Limb (tissue), 2 donors: Measurements from ENCODE around the gene OR2V1.
"Not testable (repeated sequence)": the region's sequence is repeated elsewhere in the genome, so short reads cannot be mapped to it uniquely, and the experiment has no call there.

Experiments used
- DNase-seq, 2 donors: peaks; one replicate each; pipeline ENCODE4 v3.0.0-alpha.2; 2016; ENCODE audit errors: extremely low spot score in 2 of 2

Gene OR2V1

DNA sequence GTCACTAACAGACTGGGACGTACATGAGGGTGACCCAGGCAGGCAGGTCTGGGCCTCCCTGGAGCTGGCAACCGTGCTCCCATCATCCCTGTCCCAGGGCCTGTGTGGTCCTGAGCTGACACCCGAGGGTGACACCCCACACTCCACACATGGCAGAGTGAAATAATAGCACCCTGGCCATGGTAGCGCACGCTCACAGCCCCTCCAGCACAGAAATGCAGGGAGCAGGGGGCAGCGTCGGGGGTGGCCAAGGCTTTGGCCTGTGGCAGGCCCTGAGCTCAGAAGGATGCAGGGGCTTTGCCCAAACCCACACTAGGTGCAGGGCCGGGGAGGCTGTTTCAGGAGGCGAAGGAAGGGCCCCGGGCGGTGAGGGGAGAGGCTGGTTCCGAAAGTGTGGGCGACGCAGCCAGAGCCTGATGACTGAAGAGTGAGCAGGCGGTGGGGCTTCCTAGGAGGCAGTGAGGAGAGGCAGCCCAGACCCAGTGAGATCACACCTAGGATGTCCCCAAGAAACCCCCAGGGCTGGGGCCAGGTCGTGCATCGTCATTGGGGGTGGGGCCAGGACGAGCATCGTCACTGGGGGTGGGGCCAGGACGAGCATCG lies 29.3 kb upstream of the OR2V1 start:
- peak in 1 of 2 donors; percentile 65 for DNase-seq

DNA sequence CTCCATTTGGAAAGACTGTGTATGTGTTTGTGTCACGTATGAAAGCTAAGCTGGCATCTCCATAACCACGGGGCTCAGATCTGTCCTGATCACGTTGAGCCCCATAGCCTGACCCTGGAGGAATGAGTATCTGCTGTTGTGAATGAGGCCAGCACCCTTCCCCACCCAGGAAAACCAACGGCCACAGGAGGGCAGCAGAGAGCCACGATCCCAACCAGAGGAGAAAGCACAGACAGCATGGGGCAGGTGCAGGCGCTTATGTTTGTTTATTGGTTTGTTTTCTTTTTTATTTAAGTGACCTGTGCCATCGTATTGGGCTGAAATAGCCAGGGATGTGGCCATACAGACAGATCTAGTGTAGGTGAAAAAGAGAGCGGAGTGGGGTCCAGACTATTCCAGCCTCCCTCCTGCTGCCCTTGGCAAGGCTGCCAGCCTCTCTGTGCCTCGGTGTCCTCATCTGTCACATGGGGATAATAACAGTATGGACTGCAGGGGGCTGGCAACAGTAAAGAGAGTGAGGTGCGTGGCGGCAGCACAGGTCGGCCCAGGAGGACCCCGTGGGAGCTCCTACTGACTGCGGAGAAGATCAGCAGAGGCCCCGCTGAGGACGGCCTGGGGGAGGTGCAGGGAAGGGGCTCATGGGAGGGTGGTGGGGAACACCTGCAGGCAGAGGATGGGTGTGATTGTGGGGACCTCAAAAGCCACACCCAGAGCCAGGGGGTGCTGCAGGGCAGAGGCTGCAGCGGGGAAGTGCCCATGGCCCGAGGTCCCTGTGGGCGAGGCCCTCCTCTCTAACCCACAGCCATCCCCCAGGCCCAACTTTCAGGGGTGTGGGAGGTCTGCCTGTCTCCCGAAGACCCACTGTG lies 28.6 kb upstream of the OR2V1 start:
- peak; percentile 67 to 92 for DNase-seq

DNA sequence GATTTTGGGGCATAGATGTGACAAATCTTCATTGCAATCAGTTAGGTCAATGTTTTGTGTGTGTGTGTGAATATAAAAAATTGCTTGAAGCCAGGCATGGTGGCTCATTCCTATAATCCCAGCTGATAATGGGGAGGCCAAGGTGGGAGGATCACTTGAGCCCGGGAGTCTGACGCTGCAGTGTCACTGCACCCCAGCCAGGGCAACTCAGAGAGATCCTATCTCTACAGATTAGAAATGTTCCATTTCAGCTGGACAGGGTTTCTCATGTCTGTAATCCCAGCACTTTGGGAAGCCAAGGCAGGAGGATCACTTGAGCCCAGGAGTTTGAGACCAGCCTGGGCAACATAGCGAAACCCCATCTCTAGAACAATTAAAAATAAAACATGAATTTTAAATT lies 27.9 kb upstream of the OR2V1 start:
- DNase-seq = no peak

DNA sequence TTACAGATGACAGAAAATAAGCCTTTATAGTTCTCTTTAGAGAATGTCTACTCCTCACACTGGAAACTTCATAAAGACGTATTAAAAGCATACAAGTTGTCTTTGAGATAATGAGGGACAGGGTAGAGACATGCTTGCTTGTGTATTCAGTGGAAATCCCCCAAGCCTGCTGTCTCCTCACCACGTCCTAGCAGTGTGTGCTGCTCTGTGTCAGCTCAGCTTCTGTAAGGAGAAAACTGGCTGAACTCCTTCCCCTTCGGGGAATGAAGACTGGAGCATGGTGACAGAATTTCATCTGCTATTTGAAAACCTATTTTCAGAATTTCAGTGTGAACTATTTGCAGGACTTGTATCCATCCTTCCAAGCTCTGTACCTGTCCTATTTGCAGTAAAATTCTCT lies 25.8 kb upstream of the OR2V1 start:
- DNase-seq = no peak

DNA sequence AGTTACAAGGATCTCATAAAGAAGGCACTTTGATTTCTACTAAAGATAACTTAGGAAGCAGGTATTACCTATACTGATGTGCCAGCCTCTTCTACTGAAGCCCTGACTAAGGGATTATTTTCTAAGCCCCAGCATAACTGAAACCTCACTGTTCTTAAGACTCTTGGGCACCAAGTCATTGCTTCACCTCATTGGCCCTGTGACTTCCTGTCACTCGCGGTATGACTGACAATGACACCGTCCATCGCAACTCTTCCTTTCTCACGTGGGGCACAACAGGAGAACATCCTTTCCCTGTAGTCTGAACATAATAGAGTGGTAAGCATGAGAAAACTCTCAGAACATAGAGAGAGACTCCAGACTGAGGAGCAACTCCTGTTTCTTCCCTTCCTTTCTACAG lies 22.8 kb upstream of the OR2V1 start:
- no peak for DNase-seq

DNA sequence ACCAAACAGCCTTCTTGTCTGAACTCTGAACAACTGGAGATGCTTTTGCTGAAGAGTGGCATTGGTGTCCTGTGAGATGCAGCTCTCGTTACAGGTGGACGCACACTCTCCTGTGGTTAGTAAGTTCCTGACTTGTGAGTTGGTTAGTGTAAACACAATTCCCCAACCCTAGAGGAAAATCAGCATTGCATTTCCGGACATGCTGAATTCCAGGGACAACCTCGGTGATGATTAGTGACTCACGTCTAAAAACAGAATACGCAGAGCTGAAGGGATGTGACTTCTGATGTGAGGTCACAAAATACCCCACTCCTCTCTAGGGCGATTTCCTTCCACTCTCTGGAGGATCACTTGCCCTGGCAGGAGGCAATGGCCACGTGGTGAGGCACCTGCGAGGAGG lies 21.4 kb upstream of the OR2V1 start:
- no peak for DNase-seq

DNA sequence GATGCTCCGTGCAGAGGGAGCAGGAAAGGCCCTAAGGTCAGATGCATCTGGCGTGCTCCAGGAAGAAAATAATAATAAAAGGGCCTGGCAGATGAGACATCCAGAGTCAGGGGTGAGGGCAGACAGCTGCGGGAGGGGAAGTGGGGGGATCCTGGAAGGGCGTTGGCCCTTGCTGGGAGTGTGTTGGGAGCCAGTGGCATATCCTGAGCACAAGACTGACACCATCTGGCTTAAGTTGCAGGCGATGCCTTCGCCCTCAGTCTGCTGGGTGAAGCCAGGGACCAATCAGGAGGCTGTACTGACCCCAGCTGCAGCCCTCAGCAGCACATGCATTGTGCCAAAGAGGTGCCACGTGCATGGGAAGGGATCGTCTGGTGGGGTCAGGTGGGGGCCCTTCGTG lies 20.2 kb upstream of the OR2V1 start:
- DNase-seq = no peak

DNA sequence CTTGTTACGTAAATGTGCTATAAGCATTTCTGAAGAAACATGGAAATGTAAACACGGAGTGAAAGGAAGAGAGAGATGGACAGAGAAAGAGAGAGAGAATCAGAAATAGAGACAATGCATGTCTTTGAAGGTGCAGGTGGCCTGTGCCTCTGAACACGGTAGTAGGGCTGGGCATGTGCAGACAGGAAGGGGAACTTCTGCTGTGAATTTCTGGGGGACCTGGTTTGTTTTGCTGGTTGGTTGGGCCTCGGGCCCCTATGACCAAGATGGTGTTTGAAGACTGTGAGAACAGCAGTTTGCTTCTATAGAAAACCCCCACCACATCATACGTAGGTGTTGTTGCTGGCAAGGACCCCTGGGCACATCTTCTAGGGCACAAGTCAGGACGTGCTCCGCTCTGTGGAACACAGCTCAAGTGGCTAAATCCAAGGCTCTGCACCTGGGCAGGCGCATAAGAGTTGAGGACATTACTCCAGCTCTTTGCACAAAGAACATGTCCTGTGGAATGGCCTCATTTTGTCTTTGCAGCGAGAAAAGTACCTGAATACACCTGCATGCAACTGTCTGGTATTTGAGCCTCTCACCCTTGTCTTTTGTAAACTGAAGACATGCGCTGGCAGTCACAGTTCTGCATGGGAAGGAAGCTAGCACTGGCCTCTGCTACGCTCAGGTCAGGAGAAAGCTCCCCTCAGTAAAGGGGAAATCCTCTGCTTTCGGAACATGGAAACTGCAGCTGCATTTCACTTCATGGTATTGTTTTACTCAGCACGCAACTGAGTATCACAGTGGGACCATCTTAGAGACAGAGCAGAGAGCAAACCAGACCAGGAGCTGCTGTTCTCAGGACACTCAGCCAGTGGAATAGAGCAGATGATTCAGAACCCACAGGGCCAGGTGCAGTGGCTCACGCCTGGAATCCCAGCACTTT lies 19.1 kb upstream of the OR2V1 start:
- no peak for DNase-seq

DNA sequence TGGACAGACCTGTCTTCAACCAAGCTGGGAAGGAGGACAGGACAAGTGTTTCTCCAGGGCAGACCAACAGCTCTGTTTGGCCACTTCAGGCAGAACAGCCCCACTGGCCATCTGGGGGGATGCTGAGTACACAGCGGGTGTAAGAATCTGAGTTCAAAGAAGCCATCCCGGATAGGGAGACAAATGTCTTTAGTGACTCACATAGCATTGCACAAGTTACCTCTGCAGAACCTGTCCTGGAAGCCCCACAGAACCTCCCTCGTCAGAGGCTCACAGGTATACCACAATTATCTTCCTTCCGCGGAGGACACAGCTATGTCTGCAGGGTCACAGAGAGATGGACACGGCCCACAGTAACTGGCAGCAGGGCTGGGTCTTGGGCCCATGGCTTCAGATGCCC lies 18.4 kb upstream of the OR2V1 start:
- no peak for DNase-seq

DNA sequence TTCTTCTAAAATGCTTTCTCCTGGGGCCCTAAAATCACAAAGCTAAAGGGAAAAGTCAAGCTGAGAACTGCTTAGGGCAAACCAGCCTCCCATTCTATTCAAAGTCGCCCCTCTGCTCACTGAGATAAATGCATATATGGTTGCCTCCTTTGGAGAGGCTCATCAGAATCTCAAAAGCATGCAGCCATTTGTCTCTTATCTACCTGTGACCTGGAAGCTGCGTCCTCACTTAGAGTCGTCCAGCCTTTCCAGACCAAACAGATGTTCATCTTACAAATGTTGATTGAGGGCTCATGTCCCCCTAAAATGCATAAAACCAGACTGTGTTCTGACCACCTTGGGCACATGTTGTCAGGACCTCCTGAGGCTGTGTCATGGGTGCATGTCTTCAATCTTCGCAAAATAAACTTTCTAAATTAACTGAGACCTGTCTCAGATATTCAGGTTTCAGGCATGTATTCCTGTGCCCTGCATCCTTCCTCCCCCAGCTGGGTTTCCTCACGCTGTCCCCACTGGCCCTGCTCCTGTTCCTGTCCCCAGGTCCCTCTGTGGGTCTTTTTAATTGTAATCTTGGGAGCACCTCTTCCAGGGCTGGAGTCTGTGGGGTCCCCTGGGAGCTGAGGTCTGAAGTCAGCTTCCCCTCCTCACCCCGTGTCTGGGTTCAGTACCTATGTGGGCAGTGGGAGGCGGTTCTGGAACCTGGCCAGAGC lies 16.1 kb upstream of the OR2V1 start, which contains the start of gene OR2V2:
TSS of gene OR2V2 (plus strand) at position 660 of the 710 bp plus-strand sequence. CDS start 7,357 bp downstream, outside the sequence.
- not testable (repeated sequence) for DNase-seq

DNA sequence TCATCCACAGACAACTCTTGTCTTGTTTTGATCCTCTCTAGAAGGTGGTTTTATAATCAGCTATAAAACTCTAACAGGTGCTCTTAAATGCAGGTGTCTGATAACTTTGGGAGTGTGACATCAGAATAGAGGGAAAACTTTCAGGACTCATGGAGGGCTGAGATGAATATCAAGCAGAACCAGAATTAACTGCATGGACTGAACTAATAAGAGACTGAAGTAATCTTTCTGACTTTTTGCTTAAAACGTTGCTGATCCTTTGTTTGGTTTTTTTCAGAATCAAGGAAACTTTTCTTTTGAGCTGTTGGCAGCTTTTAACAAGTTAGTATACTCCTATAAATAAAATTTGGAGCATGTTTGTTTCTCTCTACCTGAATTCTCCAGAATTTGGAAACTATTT lies 14.2 kb upstream of the OR2V1 start:
- DNase-seq = no peak

DNA sequence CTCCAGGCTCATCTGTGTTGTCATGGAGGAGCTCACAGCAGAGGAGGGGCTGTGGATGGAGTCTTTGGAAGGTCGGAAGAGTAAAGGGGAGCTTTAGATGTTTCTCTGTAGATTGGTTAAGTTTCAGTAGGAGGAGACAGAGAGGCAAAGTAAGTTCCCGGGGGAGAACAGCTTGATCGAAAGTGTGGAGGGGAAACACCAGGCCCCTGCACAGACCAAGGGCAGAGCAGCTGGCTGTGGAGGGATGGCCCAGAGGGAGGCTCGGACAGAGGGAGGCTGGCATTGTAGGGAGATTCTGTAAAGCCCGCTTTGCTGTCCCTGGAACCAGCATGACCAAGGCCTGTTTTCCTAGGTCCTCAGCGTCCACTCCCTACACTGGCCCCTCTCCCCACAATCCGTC lies 11.1 kb upstream of the OR2V1 start:
- no peak for DNase-seq

DNA sequence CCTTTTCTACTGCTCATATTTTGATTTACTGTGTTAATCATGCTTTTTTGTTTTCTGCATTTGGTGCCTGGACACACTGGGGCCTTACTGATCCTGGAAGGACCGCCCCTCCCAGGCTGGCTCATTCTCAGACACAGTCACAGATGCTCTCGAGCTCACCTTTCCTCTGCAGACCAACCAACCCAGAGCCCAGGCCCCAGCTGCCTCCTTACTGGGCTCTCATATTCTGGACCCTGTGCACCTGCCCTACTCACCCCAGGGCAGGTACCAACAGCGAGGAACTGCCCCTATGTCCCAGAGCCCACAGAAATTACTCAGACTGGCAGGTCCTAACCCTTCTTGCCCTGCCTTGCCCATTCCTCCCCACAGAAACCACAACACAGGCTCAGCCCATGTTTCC lies 9.8 kb upstream of the OR2V1 start:
- DNase-seq = no peak

DNA sequence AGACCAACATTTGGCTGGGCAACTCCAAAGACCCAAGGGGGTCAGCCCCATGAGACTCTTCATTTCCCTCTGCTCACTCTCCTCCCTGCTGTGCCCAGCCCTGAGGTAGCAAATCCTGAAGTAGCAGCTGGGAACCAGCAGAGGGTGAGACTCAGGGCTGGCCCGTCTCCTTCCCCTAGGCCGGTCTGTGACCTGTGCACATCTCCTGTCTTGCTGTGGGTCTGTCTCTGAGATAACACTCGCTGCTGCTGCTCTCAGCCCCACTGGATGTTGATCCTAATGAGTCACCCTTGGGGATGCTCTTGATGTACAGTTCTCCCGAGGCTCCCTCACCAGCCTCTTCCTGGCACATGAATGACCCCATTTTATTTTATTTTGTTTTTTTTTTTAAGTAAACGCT lies 7.3 kb upstream of the OR2V1 start:
- no peak for DNase-seq

DNA sequence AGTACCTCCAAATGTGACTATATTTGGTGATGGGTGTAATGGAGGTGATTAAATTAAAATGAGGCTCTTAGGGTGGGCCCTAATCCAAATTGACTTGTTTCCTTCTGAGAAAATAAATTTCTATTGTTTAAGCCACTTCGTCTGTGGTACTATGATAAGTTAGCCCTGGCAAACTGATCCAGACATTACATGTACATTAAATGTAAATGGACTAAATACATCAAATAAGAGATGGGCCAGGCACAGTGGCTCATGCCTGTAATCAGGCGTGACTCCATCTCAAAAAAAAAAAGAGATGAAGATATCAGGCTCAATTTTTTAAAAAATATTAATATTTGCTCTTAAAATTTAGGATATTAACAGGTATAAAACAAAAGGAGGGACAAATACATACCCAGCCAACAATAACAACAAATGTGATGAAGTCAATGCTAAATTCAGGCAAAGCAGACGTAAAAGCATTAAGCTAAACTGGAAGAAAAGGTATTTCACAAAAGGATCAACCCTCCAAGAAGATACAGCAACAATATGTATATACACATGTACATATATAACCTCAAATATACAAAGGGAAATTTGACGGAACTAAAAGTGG lies 5.5 kb upstream of the OR2V1 start:
- DNase-seq = no peak

DNA sequence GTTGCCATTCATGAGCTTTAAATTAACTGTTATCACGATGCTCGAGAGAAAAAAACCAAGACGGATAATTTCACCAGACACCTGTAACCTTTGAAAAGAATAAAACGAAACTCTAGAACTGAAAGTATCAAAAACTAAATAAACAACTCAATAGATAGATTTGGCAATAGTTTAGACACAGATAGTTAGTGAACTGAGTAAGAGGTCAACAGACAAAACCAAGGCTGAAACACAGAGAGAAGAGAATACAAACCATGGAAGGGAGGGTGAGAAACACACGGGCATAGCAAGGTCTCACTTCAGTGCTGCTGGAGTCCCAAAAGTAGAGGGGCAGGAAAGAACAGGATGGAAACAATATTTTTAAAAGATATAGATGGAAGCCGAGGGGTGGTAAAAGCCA lies 3.3 kb upstream of the OR2V1 start:
- DNase-seq = no peak

DNA sequence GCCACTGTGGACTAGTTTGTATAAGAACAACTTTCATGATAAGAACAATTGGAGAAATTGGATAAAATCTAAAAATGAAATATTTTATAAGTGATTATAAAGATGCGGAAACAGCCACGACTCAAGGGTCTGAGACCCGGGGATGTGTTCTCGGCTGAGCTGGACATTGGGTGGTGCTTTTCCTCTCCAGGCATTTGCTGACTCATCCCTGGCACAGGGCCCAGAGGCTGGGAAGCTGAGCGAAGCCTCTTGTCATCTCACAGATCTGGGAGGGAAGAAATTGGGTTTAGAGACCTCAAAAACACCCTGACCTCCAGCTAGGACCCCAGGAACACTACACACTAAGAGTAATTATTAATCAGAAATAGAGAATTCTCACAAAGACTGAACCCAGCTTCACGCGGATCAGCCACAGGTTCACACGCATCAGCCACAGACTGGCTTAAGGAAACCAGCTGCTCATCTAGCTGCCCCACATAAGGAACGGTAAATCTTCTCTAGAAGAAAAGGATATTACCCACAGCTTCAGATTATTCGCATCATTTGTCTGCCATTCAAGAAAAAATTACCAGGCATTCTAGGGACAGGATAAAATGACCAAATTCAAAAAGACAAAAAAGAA lies 2.8 kb upstream of the OR2V1 start:
- no peak for DNase-seq

DNA sequence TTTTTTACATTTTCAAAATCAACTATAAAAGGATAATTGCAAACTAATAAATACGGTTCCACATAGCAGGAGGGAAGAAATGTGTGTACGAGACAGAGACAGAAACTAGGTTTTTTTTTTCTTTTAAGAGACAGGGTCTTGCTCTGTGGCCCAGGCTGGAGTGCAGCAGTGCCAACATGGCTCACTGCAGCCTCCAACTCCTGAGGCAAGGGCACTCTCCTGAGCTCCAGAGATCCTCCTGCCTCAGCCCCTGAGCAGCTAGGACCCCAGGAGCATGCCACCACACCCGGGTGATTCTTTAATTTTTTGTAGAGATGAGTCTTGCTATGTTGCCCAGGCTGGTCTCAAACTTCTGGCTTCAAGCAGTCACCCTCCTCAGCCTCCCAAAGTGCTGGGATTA lies 2.1 kb upstream of the OR2V1 start:
- DNase-seq = no peak

DNA sequence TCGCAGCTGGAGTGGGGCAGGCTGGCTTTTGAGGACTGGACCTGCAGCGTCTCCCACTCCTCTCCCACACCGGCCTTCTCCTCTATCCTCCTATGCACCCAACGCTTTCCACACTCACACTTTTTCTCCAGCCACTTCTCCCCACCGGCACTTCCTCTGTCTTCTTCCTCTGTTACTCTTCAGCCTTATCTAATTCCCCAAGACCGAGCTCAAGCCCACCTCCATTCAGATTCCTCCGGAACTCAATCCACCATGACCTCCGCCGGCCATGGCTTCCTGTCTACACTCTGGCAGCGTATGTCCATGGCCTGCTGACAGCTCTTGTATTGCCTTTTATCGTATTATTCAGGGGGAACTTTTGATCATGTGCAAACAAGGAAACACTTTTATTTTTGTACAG lies 545 bp upstream of the OR2V1 start:
- no peak for DNase-seq

DNA sequence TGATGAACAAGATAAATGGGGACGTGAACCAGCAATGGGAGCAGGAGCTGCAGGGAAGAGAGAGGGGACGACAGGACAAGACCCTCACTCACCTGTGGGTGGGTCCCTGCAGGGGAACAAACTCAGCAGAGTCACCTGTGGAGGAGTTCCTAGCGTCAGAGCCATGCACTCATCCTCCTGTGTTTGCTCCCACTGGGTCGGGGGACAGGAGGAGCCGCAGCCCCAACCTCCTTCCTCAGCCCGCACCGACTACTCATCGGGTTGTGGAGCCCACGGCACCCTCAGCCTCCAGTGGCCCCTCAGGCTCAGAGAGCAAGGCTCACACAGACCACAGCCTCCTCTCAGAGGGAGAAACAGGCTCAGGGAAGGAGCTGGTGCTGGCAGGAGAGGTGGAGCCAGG lies 888 bp downstream of the OR2V1 start:
- DNase-seq = not testable (repeated sequence)

DNA sequence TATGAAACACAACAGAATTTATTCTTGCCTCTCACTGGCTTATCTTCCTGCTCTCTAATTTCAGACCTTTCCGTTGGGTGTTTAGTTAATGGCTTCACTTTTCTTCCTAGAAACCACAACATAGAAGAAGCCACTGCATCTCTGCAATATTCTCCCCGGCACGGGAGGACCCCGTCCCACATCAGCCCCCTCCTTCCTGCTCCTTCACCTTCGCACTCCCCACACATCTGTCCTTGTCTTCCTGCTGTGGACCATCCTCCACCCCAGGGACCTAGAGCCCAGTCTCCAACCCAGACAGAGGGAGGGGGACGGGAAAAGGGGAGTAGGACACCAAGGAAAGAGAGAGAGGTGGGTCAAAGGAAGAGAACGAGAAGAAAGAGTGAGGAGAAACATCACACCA lies 1.4 kb downstream of the OR2V1 start:
- DNase-seq = no peak
